Islet precursor cell (in vitro differentiated cells): ENCODE data around the gene CCR5AS.
"Not testable (repeated sequence)": the region's sequence is repeated elsewhere in the genome, so short reads cannot be mapped to it uniquely, and the experiment has no call there.

Experiments used
- DNase-seq: peaks from one replicate; pipeline ENCODE4 v3.0.0-alpha.2; 2018

Gene CCR5AS

GRCh38 chr3:46427916-46428833, 21.3 kb upstream of the CCR5AS start:
- peak; percentile 37 for DNase-seq

GRCh38 chr3:46427404-46427803, 20.5 kb upstream of the CCR5AS start:
- peak; percentile 14 for DNase-seq

GRCh38 chr3:46426476-46426875, 19.6 kb upstream of the CCR5AS start:
- DNase-seq = peak; percentile 57

GRCh38 chr3:46423588-46423987, 16.7 kb upstream of the CCR5AS start:
- peak; percentile 39 for DNase-seq

GRCh38 chr3:46422617-46423016, 15.8 kb upstream of the CCR5AS start:
- DNase-seq = peak; percentile 56

GRCh38 chr3:46420931-46421330, 14.1 kb upstream of the CCR5AS start:
- DNase-seq = no peak

- DNase-seq = peak; percentile 21
Observed at GRCh38 chr3:46419816-46420215, 12.9 kb upstream of the CCR5AS start.

DNA sequence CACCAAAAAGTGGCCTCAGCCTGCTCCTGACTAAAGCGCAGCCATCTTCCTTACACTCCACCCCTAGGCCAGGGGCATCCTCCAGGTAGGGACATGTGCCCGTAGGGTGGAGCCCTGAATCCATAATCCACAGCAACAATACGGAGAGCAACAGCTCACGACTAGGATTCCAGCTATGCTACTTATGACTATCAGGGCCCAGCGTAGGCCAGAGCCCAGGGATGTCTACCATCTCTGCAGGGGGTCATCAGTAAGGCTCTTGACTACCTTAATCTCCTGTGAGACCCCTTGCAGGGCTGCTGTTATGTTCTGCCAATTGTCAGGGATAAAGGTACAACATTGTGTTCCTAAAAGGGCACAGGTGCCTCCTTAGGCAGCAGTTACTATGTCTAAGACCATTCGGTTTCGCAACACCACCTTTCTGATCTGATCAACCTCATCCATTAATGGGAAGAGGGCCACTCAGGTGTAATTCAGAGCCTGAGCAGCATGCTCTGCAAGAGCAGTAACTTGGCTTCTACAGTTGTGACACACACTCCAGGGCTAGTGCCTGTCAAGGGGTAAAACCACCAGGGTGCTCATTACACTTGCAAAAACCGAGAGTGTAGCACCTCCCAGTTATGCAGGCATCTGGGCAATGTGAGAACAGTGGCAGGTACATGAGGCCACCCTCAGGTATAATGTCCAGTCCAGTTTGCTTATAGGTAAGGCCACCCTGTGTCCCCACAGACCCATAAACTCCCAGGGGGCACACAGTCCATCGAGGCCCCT, 11.2 kb upstream of the CCR5AS start:
- DNase-seq = peak; percentile 32

- DNase-seq = peak; percentile 32
Observed at GRCh38 chr3:46416811-46417510, 10.1 kb upstream of the CCR5AS start.

GRCh38 chr3:46416125-46416810, 9.4 kb upstream of the CCR5AS start:
- peak; percentile 30 for DNase-seq

- peak; percentile 24 for DNase-seq
Observed at GRCh38 chr3:46414739-46415138, 7.9 kb upstream of the CCR5AS start.

DNA sequence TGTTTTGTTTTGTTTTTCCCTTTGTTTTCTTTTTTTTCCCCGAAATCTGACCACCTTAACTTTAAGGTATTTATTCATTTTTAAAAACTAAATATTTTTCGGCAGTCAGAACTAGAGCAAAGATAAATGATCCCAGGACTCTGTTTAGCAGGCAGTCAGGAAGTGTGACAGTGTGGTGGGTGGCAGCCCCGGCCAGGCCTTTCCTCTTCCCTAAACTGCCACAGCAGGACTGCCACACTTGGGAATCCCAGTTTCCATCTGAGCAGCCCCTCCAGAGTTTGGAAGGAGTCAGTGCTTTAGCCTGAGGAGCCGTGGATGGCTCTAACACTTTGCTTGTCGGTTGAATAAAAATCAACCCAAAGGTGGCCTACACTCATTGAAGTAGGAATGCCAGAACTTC, 7.1 kb upstream of the CCR5AS start:
- peak; percentile 20 for DNase-seq

GRCh38 chr3:46412786-46413298, 6.0 kb upstream of the CCR5AS start:
- DNase-seq = no peak

DNA sequence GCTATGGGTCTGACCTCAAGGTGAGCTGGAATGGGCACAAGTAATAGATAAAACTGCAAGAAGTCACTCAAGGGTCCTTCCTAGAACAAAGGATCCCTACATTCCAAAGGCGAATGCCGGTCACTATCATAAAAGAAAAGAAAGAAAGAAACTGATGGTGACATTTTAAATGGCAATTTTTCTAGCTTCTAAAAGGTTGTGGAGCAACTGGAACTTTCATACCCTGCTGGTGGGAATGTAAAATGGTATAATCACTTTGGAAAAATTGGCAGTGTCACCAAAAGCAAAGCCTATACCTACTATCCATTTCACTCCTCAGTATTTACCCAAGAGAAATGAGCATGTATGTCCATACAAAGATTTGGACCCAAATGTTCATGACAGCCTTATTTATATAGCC, 4.4 kb upstream of the CCR5AS start:
- no peak for DNase-seq

DNA sequence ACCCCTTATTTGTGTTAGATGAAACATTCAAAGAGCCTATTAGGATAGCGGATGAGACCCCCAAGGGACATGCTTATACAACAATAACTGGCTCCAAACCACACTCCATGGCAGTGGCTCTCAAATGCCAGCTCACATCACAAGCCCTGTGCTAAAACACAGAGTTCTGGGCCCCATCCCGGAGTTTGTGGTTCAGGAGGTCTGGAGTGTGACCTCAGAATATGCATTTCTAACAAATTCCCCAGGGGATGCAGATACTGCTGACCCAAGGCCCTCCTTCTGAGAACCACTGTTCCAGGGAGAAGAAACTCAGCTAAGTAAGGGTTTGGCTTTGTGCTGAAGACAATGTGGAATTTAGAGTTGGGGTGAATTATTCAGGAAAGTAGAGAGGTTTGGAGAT, 3.8 kb upstream of the CCR5AS start:
- DNase-seq = peak; percentile 9

DNA sequence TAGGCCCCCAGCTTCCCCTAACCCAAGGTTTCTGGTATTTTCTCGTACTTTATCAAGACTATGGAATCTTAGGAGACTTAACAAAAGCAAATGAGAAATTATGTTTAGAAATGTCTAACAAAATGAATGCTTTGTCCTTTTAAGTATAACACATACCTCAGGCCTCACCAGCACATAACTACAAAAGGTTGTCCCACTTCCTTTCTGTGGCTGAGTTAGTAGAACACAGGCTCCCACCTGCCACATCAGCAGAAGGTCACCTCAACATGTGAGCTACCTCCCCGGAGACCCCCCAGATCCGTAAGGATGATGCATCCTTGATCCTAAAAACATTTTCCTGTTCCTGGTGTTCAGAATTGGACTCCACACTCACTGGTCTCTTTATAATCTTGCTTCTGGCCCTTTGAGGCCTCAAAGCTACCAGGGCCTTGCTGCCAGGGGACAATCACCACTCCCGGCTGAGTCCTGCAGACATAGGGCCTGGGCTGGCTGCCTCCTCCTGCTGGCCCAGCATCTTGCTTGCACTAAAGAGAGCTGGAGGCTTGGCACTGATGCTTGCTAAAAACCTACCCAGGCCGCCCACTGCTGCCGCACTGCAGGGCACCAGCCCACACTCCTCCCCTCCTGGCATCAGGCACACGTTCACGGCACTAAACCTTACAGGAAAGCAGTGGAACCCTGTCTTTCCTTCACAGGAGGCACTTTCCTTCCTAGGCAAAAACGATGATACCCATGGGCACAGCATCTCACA, 3.0 kb upstream of the CCR5AS start:
- peak; percentile 43 for DNase-seq

DNA sequence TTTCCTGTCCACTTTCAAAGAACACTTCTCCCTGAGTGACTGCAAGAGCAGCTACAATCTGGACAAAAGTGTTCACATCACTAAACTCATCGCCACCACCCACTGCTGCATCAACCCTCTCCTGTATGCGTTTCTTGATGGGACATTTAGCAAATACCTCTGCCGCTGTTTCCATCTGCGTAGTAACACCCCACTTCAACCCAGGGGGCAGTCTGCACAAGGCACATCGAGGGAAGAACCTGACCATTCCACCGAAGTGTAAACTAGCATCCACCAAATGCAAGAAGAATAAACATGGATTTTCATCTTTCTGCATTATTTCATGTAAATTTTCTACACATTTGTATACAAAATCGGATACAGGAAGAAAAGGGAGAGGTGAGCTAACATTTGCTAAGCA, 2.0 kb upstream of the CCR5AS start:
- peak; percentile 33 for DNase-seq

DNA sequence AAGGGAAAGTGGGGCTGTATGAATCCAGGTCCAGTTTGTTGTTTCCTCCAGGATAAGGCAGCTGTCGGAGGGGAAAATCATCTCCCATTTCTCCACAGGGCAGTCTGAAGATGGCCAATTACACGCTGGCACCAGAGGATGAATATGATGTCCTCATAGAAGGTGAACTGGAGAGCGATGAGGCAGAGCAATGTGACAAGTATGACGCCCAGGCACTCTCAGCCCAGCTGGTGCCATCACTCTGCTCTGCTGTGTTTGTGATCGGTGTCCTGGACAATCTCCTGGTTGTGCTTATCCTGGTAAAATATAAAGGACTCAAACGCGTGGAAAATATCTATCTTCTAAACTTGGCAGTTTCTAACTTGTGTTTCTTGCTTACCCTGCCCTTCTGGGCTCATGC, 1.1 kb upstream of the CCR5AS start:
- peak; percentile 29 for DNase-seq

- no peak for DNase-seq
Observed at GRCh38 chr3:46406443-46406787, 451 bp downstream of the CCR5AS start.

GRCh38 chr3:46405301-46406019, 1.4 kb downstream of the CCR5AS start:
- DNase-seq = no peak

DNA sequence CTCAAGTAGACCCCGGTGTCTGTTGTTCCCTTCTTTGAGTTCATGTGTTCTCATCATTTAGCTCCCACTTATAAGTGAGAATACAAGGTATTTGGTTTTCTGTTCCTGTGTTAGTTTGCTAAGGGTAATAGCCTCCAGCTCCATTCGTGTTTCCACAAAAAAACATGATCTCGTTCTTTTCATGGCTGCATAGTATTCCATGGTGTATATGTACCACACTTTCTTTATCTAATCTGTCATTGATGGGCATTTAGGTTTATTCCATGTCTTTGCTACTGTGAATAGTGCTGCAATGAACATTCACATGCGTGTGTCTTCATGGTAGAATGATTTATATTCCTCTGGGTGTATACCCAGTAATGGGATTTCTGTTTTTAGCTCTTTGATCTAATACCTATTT, 4.0 kb downstream of the CCR5AS start:
- DNase-seq = not testable (repeated sequence)
